K562 (cell line): ENCODE measurements around the gene HEBP2. TPM values are rescaled to one million over a fixed set of nuclear protein-coding genes. Genes with fewer than 3 reads are reported as not detected.

ENCODE experiments used
- ATAC-seq: fragments of 200-7000 bp; cut with Tn5 transposase; 3 replicates; pipeline ENCODE4 v1.9.1; 2020; ENCODE audit warnings: moderate library complexity
- BruUV-seq: library from RNA; stranded (reverse); fragments of 400-500 nt; replicated peaks from 2 replicates; lab custom pipeline; 2021; lab: Mats Ljungman, UMichigan
- CTCF ChIA-PET: fragments of 300-600 bp; formaldehyde crosslinking; extraction: SDS; loops from one replicate; lab custom pipeline; 2021; ENCODE audit warnings: low intra/inter-chr PET ratio; lab: Yijun Ruan, JAX
- POLR2A ChIA-PET: fragments of 300-600, 350-650 bp; sonication (Branson Sonifier 250); formaldehyde crosslinking; extraction: SDS; loops from one replicate; lab custom pipeline; 2021; ENCODE audit warnings: antibody characterized with exemption, inconsistent platforms; lab: Yijun Ruan, JAX
- DNase-seq, 4 experiments: peaks; one replicate each; pipeline versions ENCODE4 v3.0.0 to v3.0.0-alpha.2; 2011 to 2018; ENCODE audit warnings: low spot score in 3 of 4, mixed read lengths in 3 of 4; ENCODE audit errors: extremely low read depth in 1 of 4
- FAIRE-seq: peaks from 2 replicates; lab custom pipeline; 2011; peaks lifted over from hg19 to GRCh38; lab: Jason Lieb, UNC
- H2AFZ ChIP-seq: 2 replicates; pipeline ENCODE4 v1.6.0; 2011; ENCODE audit warnings: low read depth, low read length, control low read depth, inconsistent platforms
- H3K27ac ChIP-seq: fragments of 200-600 bp; 3 replicates; pipeline ENCODE4 v1.8.0; 2011; ENCODE audit warnings: low read depth, mild to moderate bottlenecking, control low read depth, inconsistent platforms, low read length, moderate library complexity, mixed read lengths; ENCODE audit errors: extremely low read depth
- H3K27me3 ChIP-seq, 2 experiments: fragments of 300-600 bp in 1 of 2; 2 replicates in 1 of 2; 3 replicates in 1 of 2; pipeline versions ENCODE4 v1.6.0 to v1.8.0; 2011; ENCODE audit warnings: inconsistent platforms in 2 of 2, low read length in 2 of 2, mild to moderate bottlenecking in 1 of 2, mixed read lengths in 1 of 2, moderate library complexity in 1 of 2; ENCODE audit not compliant: control insufficient read depth in 2 of 2, insufficient read depth in 2 of 2
- H3K36me3 ChIP-seq: fragments of 300-600 bp; 3 replicates; pipeline ENCODE4 v1.8.0; 2011; ENCODE audit warnings: mild to moderate bottlenecking, low read length, inconsistent platforms; ENCODE audit not compliant: control insufficient read depth, insufficient read depth
- H3K4me1 ChIP-seq, 2 experiments: fragments of 200-600 bp in 1 of 2; replicated peaks in 1 of 2; 2 replicates in 1 of 2; 3 replicates in 1 of 2; pipeline versions ENCODE4 v1.5.1 to v1.8.0; 2011; ENCODE audit warnings: inconsistent platforms in 2 of 2, low read length in 2 of 2, mild to moderate bottlenecking in 1 of 2, mixed read lengths in 1 of 2, moderate library complexity in 1 of 2; ENCODE audit not compliant: control insufficient read depth in 2 of 2, insufficient read depth in 2 of 2
- H3K4me2 ChIP-seq: 2 replicates; pipeline ENCODE4 v1.6.1; 2011; ENCODE audit warnings: low read length, control low read depth, inconsistent platforms, mixed read lengths; ENCODE audit not compliant: insufficient read depth
- H3K4me3 ChIP-seq: fragments of 200-600 bp; sonication (generic), shearing (Covaris generic); 2 replicates; pipeline ENCODE4 v1.5.1; 2016; ENCODE audit warnings: control low read depth, inconsistent platforms
- H3K79me2 ChIP-seq: fragments of 200-600 bp; 3 replicates; pipeline ENCODE4 v1.8.0; 2011; ENCODE audit warnings: low read length, inconsistent platforms; ENCODE audit not compliant: control insufficient read depth, insufficient read depth
- H3K9ac ChIP-seq, 2 experiments: 2 replicates each; pipeline versions ENCODE4 v1.6.0 to v1.6.1; 2011; ENCODE audit warnings: low read depth in 2 of 2, low read length in 2 of 2, control low read depth in 1 of 2, inconsistent platforms in 1 of 2, mild to moderate bottlenecking in 1 of 2, mixed read lengths in 1 of 2; ENCODE audit not compliant: insufficient read depth in 1 of 2
- H3K9me1 ChIP-seq: one replicate; pipeline ENCODE4 v1.6.0; 2011; ENCODE audit warnings: inconsistent platforms, mild to moderate bottlenecking, low read length, moderate library complexity; ENCODE audit not compliant: control insufficient read depth, insufficient read depth
- H3K9me3 ChIP-seq: replicated peaks from 2 replicates; pipeline ENCODE4 v1.5.1; 2011; ENCODE audit warnings: low read depth, low read length, inconsistent platforms; ENCODE audit not compliant: control insufficient read depth, insufficient read depth
- H4K20me1 ChIP-seq: replicated peaks from 2 replicates; pipeline ENCODE4 v1.6.1; 2011; ENCODE audit warnings: low read length, inconsistent platforms, mixed read lengths; ENCODE audit not compliant: control insufficient read depth, insufficient read depth
- BRF1 ChIP-seq: IDR thresholded peaks from 3 replicates; pipeline ENCODE4 v1.6.1; 2011; ENCODE audit warnings: borderline replicate concordance, mild to moderate bottlenecking; ENCODE audit not compliant: insufficient read length; ENCODE audit errors: extremely low read depth
- CBX3 ChIP-seq, 2 experiments: IDR thresholded peaks; 1 replicate in 1 of 2; 2 replicates in 1 of 2; pipeline ENCODE4 v1.6.1; 2012; ENCODE audit warnings: inconsistent platforms in 2 of 2, low read length in 2 of 2, borderline replicate concordance in 1 of 2, control low read depth in 1 of 2
- CREB1 ChIP-seq, 2 experiments: sonication (generic) in 1 of 2; formaldehyde crosslinking in 1 of 2; IDR thresholded peaks; 2 replicates each; pipeline versions ENCODE4 v1.6.1 to v1.8.0; 2012 to 2022; ENCODE audit warnings: inconsistent platforms in 1 of 2, mild to moderate bottlenecking in 1 of 2, missing genetic modification reagents in 1 of 2, moderate library complexity in 1 of 2
- DNMT1 ChIP-seq: fragments of 450-650 bp; IDR thresholded peaks from 2 replicates; pipeline ENCODE4 v1.6.1; 2016; ENCODE audit warnings: antibody characterized with exemption, mild to moderate bottlenecking
- ETV1 ChIP-seq: fragments of 450-650 bp; conservative IDR thresholded peaks from 2 replicates; pipeline ENCODE4 v1.6.1; 2016; ENCODE audit warnings: missing genetic modification characterization, control low read depth, low read depth, missing compliant biosample characterization
- KLF1 ChIP-seq: fragments of 450-650 bp; IDR thresholded peaks from 2 replicates; pipeline ENCODE4 v1.6.1; 2016; ENCODE audit warnings: missing genetic modification characterization, missing compliant biosample characterization
- NCOA2 ChIP-seq, 2 experiments: fragments of 450-650 bp; IDR thresholded peaks; 2 replicates each; pipeline ENCODE4 v1.6.1; 2018; ENCODE audit warnings: mild to moderate bottlenecking in 2 of 2, moderate library complexity in 1 of 2; ENCODE audit not compliant: partially characterized antibody in 2 of 2
- NELFE ChIP-seq: IDR thresholded peaks from 2 replicates; pipeline ENCODE4 v1.6.1; 2011; ENCODE audit warnings: mild to moderate bottlenecking; ENCODE audit not compliant: insufficient read depth, insufficient read length
- POLR2AphosphoS5 ChIP-seq: IDR thresholded peaks from 2 replicates; pipeline ENCODE4 v1.6.1; 2011; ENCODE audit warnings: mild to moderate bottlenecking, low read depth, low read length, moderate library complexity; ENCODE audit not compliant: control insufficient read depth, insufficient read depth
- RAD51 ChIP-seq: fragments of 450-650 bp; IDR thresholded peaks from 2 replicates; pipeline ENCODE4 v1.7.1; 2016; ENCODE audit warnings: low read depth, mild to moderate bottlenecking, borderline replicate concordance
- RCOR1 ChIP-seq, 2 experiments: IDR thresholded peaks; 2 replicates each; pipeline ENCODE4 v1.6.1; 2012; ENCODE audit warnings: low read depth in 2 of 2, low read length in 2 of 2, borderline replicate concordance in 1 of 2, improper control_type of control experiment in 1 of 2
- ZNF134 ChIP-seq: fragments of 250-450 bp; sonication (Bioruptor Pico); conservative IDR thresholded peaks from 2 replicates; pipeline ENCODE4 v1.4.0; 2020
- ZNF583 ChIP-seq: fragments of 250-450 bp; sonication (Bioruptor Pico); IDR thresholded peaks from 2 replicates; pipeline ENCODE4 v1.4.0; 2020
- WGBS: fragments of 100-300 bp; shearing (Covaris generic); methylation state at CpG from one replicate; pipeline ENCODE4 v1.1.6; 2016; ENCODE audit warnings: low coverage, mixed read lengths; ENCODE audit not compliant: insufficient coverage; ENCODE audit errors: missing lambda C conversion rate; 5-methylcytosine and 5-hydroxymethylcytosine counted together
- in situ Hi-C: fragments of 300-500 bp; cut with MboI; formaldehyde crosslinking; loops from 4 replicates; pipeline ENCODE4 v1.15.0; 2018; ENCODE audit warnings: inconsistent platforms, mixed read lengths
- intact Hi-C: fragments of 100-400 bp; cut with micrococcal nuclease; formaldehyde crosslinking; loops from 2 replicates; pipeline ENCODE4 v1.14.2; 2022
- polyA plus RNA-seq, 8 experiments: library from polyadenylated mRNA; depleted of rRNA in 4 of 8; stranded (reverse) in 5 of 8; unstranded in 3 of 8; fragments of >200 nt; fragmentation: Nextera tagmentation in 2 of 8; fragmentation: Illumina TruSeq in 1 of 8; extraction: Ambion mirVana in 2 of 8; extraction: Trizol in 1 of 8; gene quantifications; 2 replicates each; pipeline versions ENCODE4 v1.2.1 to v1.2.3, GENCODE V29; 2011 to 2014; ENCODE audit warnings: inconsistent platforms in 1 of 8, missing spikeins in 1 of 8
- total RNA-seq, 7 experiments: library from RNA; depleted of rRNA in 6 of 7; stranded (reverse); fragments of >200 nt in 6 of 7; fragmentation: Illumina TruSeq in 2 of 7; extraction: Trizol in 2 of 7; gene quantifications; 2 replicates each; pipeline versions ENCODE4 v1.2.1 to v1.2.3, GENCODE V29; 2011 to 2021; ENCODE audit warnings: low replicate concordance in 1 of 7
- TF ChIP-seq, protein P1 (sequence below): IDR thresholded peaks from 2 replicates; pipeline ENCODE4 v1.6.1; 2012; ENCODE audit warnings: low read depth, low read length, improper control_type of control experiment, borderline replicate concordance
- TF ChIP-seq, protein P2 (sequence below): sonication (generic); formaldehyde crosslinking; IDR thresholded peaks from 2 replicates; pipeline ENCODE4 v1.8.1; 2022; ENCODE audit warnings: missing genetic modification reagents
- TF ChIP-seq, protein P3 (sequence below), 2 experiments: fragments of 250-450 bp in 1 of 2; fragments of 450-650 bp in 1 of 2; sonication (Bioruptor Pico) in 1 of 2; IDR thresholded peaks; 2 replicates each; pipeline versions ENCODE4 v1.6.1 to v1.8.0; 2016 to 2021; ENCODE audit warnings: mild to moderate bottlenecking in 2 of 2, moderate library complexity in 2 of 2, missing compliant biosample characterization in 1 of 2, missing genetic modification characterization in 1 of 2
- TF ChIP-seq, protein P4 (sequence below): sonication (generic); IDR thresholded peaks from 2 replicates; pipeline ENCODE4 v1.6.1; 2016

HEBP2 gene
- total and polyA plus RNA-seq, 9 of the 15 experiments (the other 6 are each of a cell fraction or from before 2014, with no cell fraction given): 8.5 to 63.7 (median 36.9) TPM

DNA sequence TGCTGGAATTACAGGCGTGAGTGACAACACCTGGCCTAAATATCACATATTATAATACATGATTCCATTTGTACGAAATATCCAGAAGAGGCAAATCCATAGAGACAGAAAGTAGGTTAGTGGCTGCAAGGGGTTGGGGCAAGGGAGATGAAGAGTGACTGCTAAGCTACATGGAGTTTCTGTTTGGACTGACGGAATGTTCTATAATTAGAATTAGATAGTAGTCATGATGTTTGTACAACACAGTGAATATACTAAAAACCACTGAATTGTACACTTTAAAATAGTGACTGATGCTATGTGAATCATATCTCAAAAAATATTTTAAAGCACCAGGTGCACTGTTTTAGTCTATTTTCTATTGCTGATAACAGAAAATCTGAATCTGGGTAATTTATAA is 3.7 kb upstream of the HEBP2 start:
- FAIRE-seq (no peak), ATAC-seq (no peak), DNase-seq (no peak)
- Histone ChIP-seq H3K4me1 (peaks cover 8 to 23% of the 10 kb centered on the region in 2 experiments), H3K9me1 (no peaks in the 10 kb centered on the region), H3K9ac (no peak overlapping the region), H2AFZ (no peak overlapping the region), H3K9me3 (no peaks in the 10 kb centered on the region), H3K27me3 (no peaks in the 10 kb centered on the region), H3K4me3 (no peak overlapping the region), H4K20me1 (no peaks in the 10 kb centered on the region), H3K36me3 (no peaks in the 10 kb centered on the region; the same call in 2 of the 3 replicates), H3K27ac (no peak overlapping the region), H3K4me2 (no peak overlapping the region), H3K79me2 (peaks cover 10% of the 10 kb centered on the region; the same call in 2 of the 3 replicates)
- WGBS: 47% methylated on average over 3 of the region's 3 CpGs
- CTCF ChIA-PET: no interaction called here
- intact Hi-C loops: loop anchor here (5.0 kb wide), 2 partner anchors 113 to 398 kb away; no protein-coding TSS in a partner anchor
- BruUV-seq: no TSS peak
- no peak for TF ChIP-seq CREB1 (IDR thresholded peaks at IDR 0.05)
- TF ChIP-seq CREB1 (CRISPR knock-in tag; IDR thresholded peaks at IDR 0.05): no peak
- no peak for TF ChIP-seq NCOA2 (IDR thresholded peaks at IDR 0.05; ENCODE audit: partially characterized antibody in 2 of 2)
- no peak for TF ChIP-seq CBX3 (IDR thresholded peaks at IDR 0.05; ENCODE audit: borderline replicate concordance in 1 of 2, low read length in 2 of 2)
- no peak for TF ChIP-seq BRF1
- TF ChIP-seq ZNF134 (CRISPR knock-in tag): no peak
- no peak for TF ChIP-seq ZNF583
- no peak for TF ChIP-seq ETV1 (tag)
- no peak for TF ChIP-seq POLR2AphosphoS5
- TF ChIP-seq, protein P1, sequence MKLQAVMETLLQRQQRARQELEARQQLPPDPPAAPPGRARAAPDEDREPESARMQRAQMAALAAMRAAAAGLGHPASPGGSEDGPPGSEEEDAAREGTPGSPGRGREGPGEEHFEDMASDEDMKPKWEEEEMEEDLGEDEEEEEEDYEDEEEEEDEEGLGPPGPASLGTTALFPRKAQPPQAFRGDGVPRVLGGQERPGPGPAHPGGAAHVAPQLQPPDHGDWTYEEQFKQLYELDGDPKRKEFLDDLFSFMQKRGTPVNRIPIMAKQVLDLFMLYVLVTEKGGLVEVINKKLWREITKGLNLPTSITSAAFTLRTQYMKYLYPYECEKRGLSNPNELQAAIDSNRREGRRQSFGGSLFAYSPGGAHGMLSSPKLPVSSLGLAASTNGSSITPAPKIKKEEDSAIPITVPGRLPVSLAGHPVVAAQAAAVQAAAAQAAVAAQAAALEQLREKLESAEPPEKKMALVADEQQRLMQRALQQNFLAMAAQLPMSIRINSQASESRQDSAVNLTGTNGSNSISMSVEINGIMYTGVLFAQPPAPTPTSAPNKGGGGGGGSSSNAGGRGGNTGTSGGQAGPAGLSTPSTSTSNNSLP: no peak
- no peak for TF ChIP-seq RCOR1 (IDR thresholded peaks at IDR 0.05; ENCODE audit: borderline replicate concordance in 1 of 2, low read depth in 2 of 2, low read length in 2 of 2)
- TF ChIP-seq NELFE: no peak
- no peak for TF ChIP-seq DNMT1
- TF ChIP-seq, protein P2, sequence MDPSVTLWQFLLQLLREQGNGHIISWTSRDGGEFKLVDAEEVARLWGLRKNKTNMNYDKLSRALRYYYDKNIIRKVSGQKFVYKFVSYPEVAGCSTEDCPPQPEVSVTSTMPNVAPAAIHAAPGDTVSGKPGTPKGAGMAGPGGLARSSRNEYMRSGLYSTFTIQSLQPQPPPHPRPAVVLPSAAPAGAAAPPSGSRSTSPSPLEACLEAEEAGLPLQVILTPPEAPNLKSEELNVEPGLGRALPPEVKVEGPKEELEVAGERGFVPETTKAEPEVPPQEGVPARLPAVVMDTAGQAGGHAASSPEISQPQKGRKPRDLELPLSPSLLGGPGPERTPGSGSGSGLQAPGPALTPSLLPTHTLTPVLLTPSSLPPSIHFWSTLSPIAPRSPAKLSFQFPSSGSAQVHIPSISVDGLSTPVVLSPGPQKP (CRISPR knock-in tag): no peak
- TF ChIP-seq, protein P3, sequence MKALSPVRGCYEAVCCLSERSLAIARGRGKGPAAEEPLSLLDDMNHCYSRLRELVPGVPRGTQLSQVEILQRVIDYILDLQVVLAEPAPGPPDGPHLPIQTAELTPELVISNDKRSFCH (CRISPR knock-in tag; IDR thresholded peaks at IDR 0.05): no peak
- TF ChIP-seq, protein P3 (tag; IDR thresholded peaks at IDR 0.05): no peak
- TF ChIP-seq, protein P4, sequence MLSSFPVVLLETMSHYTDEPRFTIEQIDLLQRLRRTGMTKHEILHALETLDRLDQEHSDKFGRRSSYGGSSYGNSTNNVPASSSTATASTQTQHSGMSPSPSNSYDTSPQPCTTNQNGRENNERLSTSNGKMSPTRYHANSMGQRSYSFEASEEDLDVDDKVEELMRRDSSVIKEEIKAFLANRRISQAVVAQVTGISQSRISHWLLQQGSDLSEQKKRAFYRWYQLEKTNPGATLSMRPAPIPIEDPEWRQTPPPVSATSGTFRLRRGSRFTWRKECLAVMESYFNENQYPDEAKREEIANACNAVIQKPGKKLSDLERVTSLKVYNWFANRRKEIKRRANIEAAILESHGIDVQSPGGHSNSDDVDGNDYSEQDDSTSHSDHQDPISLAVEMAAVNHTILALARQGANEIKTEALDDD: no peak
- no peak for TF ChIP-seq KLF1 (tag)
- TF ChIP-seq RAD51: no peak
- POLR2A ChIA-PET: no interaction called here
- in situ Hi-C loops: no loop called here
